MCF 10A (cell line): Measurements from ENCODE around the gene WDR5. TPM values are rescaled to one million over a fixed set of nuclear protein-coding genes. Genes with fewer than 3 reads are reported as not detected.
A peak's percentile ranks its signal among the peaks of the same experiment; 100 is the strongest.

Experiments used
- BruUV-seq: library from RNA; stranded (reverse); fragments of 400-500 nt; replicated peaks from 2 replicates; lab custom pipeline; 2021; lab: Mats Ljungman, UMichigan
- CTCF ChIA-PET: fragments of 300-600 bp; sonication (Branson Sonifier 250); formaldehyde crosslinking; extraction: SDS; loops from one replicate; lab custom pipeline; 2021; ENCODE audit warnings: antibody characterized with exemption, inconsistent platforms; lab: Yijun Ruan, JAX
- POLR2A ChIA-PET: fragments of 300-600, 350-650 bp; sonication (Branson Sonifier 250); formaldehyde crosslinking; extraction: SDS; loops from one replicate; lab custom pipeline; 2020; ENCODE audit warnings: antibody characterized with exemption, inconsistent platforms; lab: Yijun Ruan, JAX
- DNase-seq: peaks from one replicate; pipeline ENCODE4 v3.0.0-alpha.2; 2018; ENCODE audit not compliant: unreplicated experiment
- H3K27ac Mint-ChIP-seq: one replicate; pipeline ENCODE4 v1.8.0; 2022; ENCODE audit warnings: mild to moderate bottlenecking, low read depth, mixed read lengths; ENCODE audit not compliant: unreplicated experiment
- H3K27me3 Mint-ChIP-seq: one replicate; pipeline ENCODE4 v1.8.0; 2022; ENCODE audit warnings: mixed read lengths; ENCODE audit not compliant: insufficient read depth, unreplicated experiment
- H3K36me3 Mint-ChIP-seq: one replicate; pipeline ENCODE4 v1.8.0; 2022; ENCODE audit warnings: mild to moderate bottlenecking, moderate library complexity, mixed read lengths; ENCODE audit not compliant: insufficient read depth, unreplicated experiment
- H3K4me1 Mint-ChIP-seq: one replicate; pipeline ENCODE4 v1.8.0; 2022; ENCODE audit warnings: mixed read lengths; ENCODE audit not compliant: insufficient read depth, unreplicated experiment
- H3K4me3 Mint-ChIP-seq: one replicate; pipeline ENCODE4 v1.8.0; 2022; ENCODE audit warnings: mild to moderate bottlenecking, moderate library complexity, mixed read lengths; ENCODE audit not compliant: unreplicated experiment
- H3K9me3 Mint-ChIP-seq: one replicate; pipeline ENCODE4 v1.8.0; 2022; ENCODE audit warnings: mixed read lengths; ENCODE audit not compliant: unreplicated experiment
- intact Hi-C: fragments of 100-400 bp; cut with micrococcal nuclease; formaldehyde crosslinking; loops from 2 replicates; pipeline ENCODE4 v1.14.1; 2022
- total RNA-seq: library from RNA; stranded (reverse); gene quantifications from 2 replicates; pipeline ENCODE4 v1.2.3, GENCODE V29; 2022
- TF ChIP-seq, protein P1 (sequence below): fragments of 200-600 bp; IDR thresholded peaks from one replicate; pipeline ENCODE4 v1.8.0; 2022; ENCODE audit warnings: antibody characterized with exemption, mild to moderate bottlenecking; ENCODE audit not compliant: unreplicated experiment

The WDR5 gene
- total RNA-seq, 1 experiment from 2014 or later: 43.8 TPM

DNA sequence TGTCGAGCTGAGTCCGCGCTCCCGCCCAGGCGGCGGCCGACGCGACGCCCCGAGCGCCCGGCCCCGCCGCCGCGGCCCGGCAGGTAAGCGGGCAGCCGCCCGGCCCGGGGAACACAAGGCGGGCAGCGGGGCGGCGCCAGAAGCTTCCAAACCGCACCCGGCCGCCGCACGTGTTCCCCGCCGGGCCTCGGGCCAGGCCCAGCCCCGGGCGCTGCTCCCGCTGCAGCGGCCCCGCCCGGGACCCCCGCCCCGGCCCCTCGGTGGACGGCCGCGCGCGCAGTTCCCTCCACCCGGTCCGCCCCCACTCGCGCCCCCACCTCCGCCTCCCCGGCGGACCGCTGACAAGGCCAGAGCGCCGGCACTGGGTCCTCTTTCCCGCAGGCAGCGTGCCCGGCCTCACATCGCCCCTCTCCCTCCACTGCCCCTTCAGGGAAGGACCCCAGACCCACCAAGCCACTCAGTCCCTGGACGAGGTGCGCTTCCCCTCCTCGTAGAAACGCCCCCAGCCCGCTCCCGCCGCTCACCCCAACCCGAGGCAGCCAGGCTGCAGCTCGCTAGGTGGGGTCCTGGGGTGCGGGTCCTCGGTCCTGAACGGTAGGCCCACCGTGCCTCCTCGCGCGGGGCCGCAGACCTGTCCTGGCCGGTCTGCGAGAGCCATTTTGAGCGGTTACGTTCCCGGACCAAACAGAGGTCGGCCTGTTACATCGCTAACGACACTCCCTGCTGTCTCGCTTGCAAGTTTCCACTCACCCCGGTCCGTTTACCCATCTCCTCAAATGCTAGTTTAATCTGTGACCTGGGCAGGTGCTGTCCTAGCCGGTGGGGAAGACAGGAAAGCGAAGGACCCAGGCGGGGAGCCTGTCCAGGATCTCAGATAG lies 475 bp downstream of the WDR5 start:
- no peaks in the 10 kb centered on the region for H3K27me3 Mint-ChIP-seq
- peaks cover 25% of the 10 kb centered on the region for H3K4me1 Mint-ChIP-seq
- H3K27ac Mint-ChIP-seq: peak overlapping the region; percentile 47
- peaks cover 27% of the 10 kb centered on the region for H3K36me3 Mint-ChIP-seq
- peak overlapping the region; percentile 77 for H3K4me3 Mint-ChIP-seq
- ChIA-PET POLR2A (interaction anchor here (0.6 to 2.9 kb wide), 12 partner anchors 8 to 788 kb away, joined by 3 to 23 read pairs (median 4); partner anchors contain the start of genes MED22, RNU6ATAC and RPL7A), CTCF (interaction anchor here (0.6 to 0.7 kb wide), 2 partner anchors 223 to 306 kb away, joined by 3 read pairs; no protein-coding TSS in a partner anchor)
- no peak for DNase-seq
- intact Hi-C loops: no loop called here
- TF ChIP-seq, protein P1, sequence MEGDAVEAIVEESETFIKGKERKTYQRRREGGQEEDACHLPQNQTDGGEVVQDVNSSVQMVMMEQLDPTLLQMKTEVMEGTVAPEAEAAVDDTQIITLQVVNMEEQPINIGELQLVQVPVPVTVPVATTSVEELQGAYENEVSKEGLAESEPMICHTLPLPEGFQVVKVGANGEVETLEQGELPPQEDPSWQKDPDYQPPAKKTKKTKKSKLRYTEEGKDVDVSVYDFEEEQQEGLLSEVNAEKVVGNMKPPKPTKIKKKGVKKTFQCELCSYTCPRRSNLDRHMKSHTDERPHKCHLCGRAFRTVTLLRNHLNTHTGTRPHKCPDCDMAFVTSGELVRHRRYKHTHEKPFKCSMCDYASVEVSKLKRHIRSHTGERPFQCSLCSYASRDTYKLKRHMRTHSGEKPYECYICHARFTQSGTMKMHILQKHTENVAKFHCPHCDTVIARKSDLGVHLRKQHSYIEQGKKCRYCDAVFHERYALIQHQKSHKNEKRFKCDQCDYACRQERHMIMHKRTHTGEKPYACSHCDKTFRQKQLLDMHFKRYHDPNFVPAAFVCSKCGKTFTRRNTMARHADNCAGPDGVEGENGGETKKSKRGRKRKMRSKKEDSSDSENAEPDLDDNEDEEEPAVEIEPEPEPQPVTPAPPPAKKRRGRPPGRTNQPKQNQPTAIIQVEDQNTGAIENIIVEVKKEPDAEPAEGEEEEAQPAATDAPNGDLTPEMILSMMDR: no peak
- BruUV-seq: no TSS peak
- no peaks in the 10 kb centered on the region for H3K9me3 Mint-ChIP-seq

DNA sequence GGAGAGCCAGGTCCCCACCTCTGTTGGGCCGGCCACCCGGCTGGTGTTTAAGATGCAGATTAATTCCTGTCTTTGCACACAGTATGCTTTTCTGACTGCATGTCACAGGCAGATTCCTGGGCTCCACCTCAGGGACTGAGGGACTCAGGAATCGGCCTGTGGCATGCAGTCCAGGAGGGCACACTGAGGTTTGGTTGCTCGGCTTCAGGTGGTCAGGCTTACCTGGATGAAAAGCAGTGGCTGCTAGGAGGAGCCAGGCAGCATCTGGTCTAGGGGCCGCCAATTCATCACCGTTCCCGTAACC lies 1.1 kb downstream of the WDR5 start:
- intact Hi-C loops: no loop called here
- Mint-ChIP-seq H3K27me3 (no peaks in the 10 kb centered on the region), H3K36me3 (peaks cover 33% of the 10 kb centered on the region), H3K9me3 (no peaks in the 10 kb centered on the region), H3K4me3 (peak overlapping the region; percentile 77), H3K4me1 (peaks cover 20% of the 10 kb centered on the region), H3K27ac (peak overlapping the region; percentile 47)
- BruUV-seq: no TSS peak
- CTCF ChIA-PET: no interaction called here
- TF ChIP-seq, protein P1: no peak
- POLR2A ChIA-PET: interaction anchor here (1.3 to 2.9 kb wide), 2 partner anchors 8 to 71 kb away, joined by 4 to 23 read pairs; no protein-coding TSS in a partner anchor
- no peak for DNase-seq

DNA sequence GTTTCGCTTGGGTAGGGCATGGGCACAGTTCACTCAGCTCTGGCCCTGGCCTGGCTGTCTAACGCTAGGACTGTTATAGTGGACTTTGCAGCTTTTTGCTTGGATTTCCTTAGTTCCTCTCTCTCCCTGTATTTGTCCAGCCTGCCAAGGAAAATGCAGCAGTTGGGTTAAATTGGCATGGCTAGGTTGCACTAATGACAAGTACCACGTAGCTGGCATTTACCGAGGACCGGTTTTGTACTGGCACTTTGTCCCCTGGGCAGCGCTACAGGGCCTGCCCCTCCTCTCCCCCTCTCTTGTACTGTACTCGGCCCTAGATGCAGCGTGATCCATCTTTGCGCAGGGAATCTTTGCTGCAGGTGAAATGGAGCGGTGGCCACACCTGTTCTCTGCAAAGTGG lies 2.4 kb downstream of the WDR5 start:
- intact Hi-C loops: no loop called here
- Mint-ChIP-seq H3K27me3 (no peaks in the 10 kb centered on the region), H3K36me3 (peaks cover 42% of the 10 kb centered on the region), H3K4me3 (peak overlapping the region; percentile 77), H3K9me3 (no peaks in the 10 kb centered on the region), H3K27ac (peak overlapping the region; percentile 47), H3K4me1 (peaks cover 20% of the 10 kb centered on the region)
- no peak for DNase-seq
- ChIA-PET POLR2A (interaction anchor here (0.6 to 1.7 kb wide), 8 partner anchors 9 to 216 kb away, joined by 3 to 9 read pairs (median 4); partner anchors contain the start of gene RNU6ATAC), CTCF (interaction anchor here (0.6 to 1.2 kb wide), 4 partner anchors 9 to 269 kb away, joined by 3 to 4 read pairs (median 4); no protein-coding TSS in a partner anchor)
- BruUV-seq: no TSS peak
- TF ChIP-seq, protein P1: no peak

DNA sequence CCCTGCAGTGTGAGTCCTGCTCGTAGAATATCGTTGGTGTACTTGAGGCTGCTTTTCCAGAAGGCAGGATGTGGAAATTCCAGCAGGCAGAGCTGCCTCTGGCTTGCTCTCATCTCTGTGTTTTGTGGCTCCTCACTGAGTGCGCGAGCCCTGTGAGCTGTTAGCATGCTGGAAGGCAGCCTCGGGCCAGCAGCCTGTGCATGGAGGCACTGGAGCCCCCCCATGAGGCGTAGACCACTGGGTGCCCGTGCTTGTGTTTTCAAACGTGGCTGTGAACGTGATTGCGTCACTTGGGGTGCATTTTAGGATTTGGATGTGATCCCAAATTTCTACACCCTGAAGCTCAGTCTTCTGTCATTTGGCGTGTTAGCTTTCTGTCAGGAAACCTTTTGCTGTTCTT lies 3.2 kb downstream of the WDR5 start:
- ChIA-PET CTCF (interaction anchor here (1.2 kb wide), 2 partner anchors 9 to 16 kb away, joined by 3 to 4 read pairs; no protein-coding TSS in a partner anchor), POLR2A (interaction anchor here (0.8 to 1.7 kb wide), 4 partner anchors 8 to 113 kb away, joined by 3 to 9 read pairs (median 4); partner anchors contain the start of gene RNU6ATAC)
- intact Hi-C loops: no loop called here
- TF ChIP-seq, protein P1: no peak
- peaks cover 50% of the 10 kb centered on the region for H3K36me3 Mint-ChIP-seq
- H3K4me1 Mint-ChIP-seq: peaks cover 19% of the 10 kb centered on the region
- DNase-seq: no peak
- H3K27me3 Mint-ChIP-seq: no peaks in the 10 kb centered on the region
- H3K9me3 Mint-ChIP-seq: no peaks in the 10 kb centered on the region
- TSS peak; percentile 21 for BruUV-seq
- H3K27ac Mint-ChIP-seq: no peak overlapping the region
- H3K4me3 Mint-ChIP-seq: peak overlapping the region; percentile 77
